Thoracic aorta (tissue), 2 donors: ENCODE data around the gene PRTN3. TPM values are rescaled to one million over a fixed set of nuclear protein-coding genes. Genes with fewer than 3 reads are reported as not detected.
"Not testable (repeated sequence)": the region's sequence is repeated elsewhere in the genome, so short reads cannot be mapped to it uniquely, and the experiment has no call there.

Experiments used
- ATAC-seq: fragments of 150-250 bp; one replicate; pipeline ENCODE4 v1.8.0; 2017; ENCODE audit warnings: low read depth; ENCODE audit not compliant: insufficient number of reproducible peaks, low FRiP score
- DNase-seq: peaks from one replicate; pipeline ENCODE4 v3.0.0-alpha.2; 2020; ENCODE audit warnings: low spot score
- H3K27ac ChIP-seq, 2 donors: fragments of 200-600 bp; sonication (generic); 1 replicate in 1 of 2; 2 replicates in 1 of 2; pipeline ENCODE4 v1.5.1; 2016; ENCODE audit warnings: mild to moderate bottlenecking in 2 of 2, moderate library complexity in 2 of 2
- H3K27me3 ChIP-seq: fragments of 200-600 bp; sonication (generic); replicated peaks from 2 replicates; pipeline ENCODE4 v1.6.0; 2016; ENCODE audit warnings: mild to moderate bottlenecking; ENCODE audit not compliant: insufficient read depth
- H3K36me3 ChIP-seq: fragments of 200-600 bp; sonication (generic); one replicate; pipeline ENCODE4 v1.5.1; 2016
- H3K4me1 ChIP-seq, 2 donors: fragments of 200-600 bp; sonication (generic); 1 replicate in 1 of 2; 2 replicates in 1 of 2; pipeline versions ENCODE4 v1.5.1 to v1.6.0; 2016; ENCODE audit warnings: low read depth in 2 of 2, mild to moderate bottlenecking in 1 of 2; ENCODE audit not compliant: control insufficient read depth in 1 of 2
- H3K4me3 ChIP-seq: fragments of 200-600 bp; sonication (generic); 2 replicates; pipeline ENCODE4 v1.5.1; 2016; ENCODE audit warnings: mild to moderate bottlenecking
- H3K9me3 ChIP-seq: fragments of 200-600 bp; sonication (generic); 2 replicates; pipeline ENCODE4 v1.5.1; 2016
- total RNA-seq, 2 donors: library from RNA; depleted of rRNA; stranded (reverse); fragments of >200 nt; gene quantifications; one replicate each; pipeline versions ENCODE4 v1.1.0 to v1.2.3, GENCODE V29; 2016
- TF ChIP-seq, protein P1 (sequence below): fragments of 200-600 bp; sonication (generic); IDR thresholded peaks from one replicate; pipeline ENCODE4 v1.5.1; 2019; ENCODE audit warnings: antibody characterized with exemption

The PRTN3 gene
- total RNA-seq, 2 donors from 2014 or later, result not detected

DNA sequence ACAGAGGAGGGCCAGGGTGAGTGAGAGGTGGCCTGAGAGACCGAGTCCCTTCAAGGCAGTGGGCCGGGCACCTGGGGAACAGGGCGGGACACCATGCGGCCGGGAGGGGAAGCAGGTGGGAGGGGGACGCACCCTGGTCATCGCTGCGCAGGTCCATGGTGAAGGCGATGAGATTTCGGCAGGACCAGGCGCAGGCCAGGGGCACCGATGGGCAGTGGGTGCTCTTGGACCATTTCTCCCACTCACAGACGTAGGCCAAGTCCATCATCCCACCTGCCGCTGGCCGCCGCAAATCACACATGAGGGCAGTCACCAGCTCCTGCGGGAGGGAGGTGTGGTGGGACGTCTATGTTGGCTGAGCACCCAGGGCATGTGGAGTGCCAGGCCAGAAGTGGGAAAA is 50.0 kb downstream of the PRTN3 start:
- ATAC-seq (no peak), DNase-seq (no peak)
- Histone ChIP-seq H3K36me3 (peaks cover 25% of the 10 kb centered on the region), H3K27ac (no peak overlapping the region), H3K4me3 (no peak overlapping the region), H3K4me1 (peaks cover 4 to 14% of the 10 kb centered on the region in 2 donors), H3K9me3 (no peaks in the 10 kb centered on the region), H3K27me3 (no peaks in the 10 kb centered on the region)
- TF ChIP-seq, protein P1, sequence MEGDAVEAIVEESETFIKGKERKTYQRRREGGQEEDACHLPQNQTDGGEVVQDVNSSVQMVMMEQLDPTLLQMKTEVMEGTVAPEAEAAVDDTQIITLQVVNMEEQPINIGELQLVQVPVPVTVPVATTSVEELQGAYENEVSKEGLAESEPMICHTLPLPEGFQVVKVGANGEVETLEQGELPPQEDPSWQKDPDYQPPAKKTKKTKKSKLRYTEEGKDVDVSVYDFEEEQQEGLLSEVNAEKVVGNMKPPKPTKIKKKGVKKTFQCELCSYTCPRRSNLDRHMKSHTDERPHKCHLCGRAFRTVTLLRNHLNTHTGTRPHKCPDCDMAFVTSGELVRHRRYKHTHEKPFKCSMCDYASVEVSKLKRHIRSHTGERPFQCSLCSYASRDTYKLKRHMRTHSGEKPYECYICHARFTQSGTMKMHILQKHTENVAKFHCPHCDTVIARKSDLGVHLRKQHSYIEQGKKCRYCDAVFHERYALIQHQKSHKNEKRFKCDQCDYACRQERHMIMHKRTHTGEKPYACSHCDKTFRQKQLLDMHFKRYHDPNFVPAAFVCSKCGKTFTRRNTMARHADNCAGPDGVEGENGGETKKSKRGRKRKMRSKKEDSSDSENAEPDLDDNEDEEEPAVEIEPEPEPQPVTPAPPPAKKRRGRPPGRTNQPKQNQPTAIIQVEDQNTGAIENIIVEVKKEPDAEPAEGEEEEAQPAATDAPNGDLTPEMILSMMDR, result no peak

DNA sequence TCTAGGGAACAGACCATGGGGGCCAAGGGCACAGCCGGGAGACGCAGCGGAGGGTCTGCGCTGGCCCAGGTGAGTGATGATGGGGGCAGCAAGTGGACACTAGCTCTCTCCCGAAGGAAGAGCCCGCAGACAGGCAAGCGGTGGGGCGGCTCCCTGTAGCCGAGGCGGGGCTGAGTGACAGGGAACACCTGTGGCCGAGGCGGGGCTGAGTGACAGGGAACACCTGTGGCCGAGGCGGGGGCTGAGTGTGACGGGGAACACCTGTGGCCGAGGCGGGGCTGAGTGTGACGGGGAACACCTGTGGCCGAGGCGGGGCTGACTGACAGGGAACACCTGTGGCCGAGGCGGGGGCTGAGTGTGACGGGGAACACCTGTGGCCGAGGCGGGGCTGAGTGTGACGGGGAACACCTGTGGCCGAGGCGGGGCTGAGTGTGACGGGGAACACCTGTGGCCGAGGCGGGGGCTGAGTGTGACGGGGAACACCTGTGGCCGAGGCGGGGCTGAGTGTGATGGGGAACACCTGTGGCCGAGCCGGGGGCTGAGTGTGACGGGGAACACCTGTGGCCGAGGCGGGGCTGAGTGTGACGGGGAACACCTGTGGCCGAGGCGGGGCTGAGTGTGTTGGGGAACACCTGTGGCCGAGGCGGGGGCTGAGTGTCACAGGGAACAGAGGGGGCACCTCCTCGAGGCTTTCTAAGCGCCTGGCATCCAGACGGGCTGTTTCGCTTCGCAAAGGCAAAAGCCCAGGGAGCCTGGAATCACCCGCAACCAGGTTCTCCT is 50.8 kb downstream of the PRTN3 start:
- not testable (repeated sequence) for DNase-seq, H3K9me3 ChIP-seq, H3K27me3 ChIP-seq, H3K27ac ChIP-seq, ATAC-seq
- H3K36me3 ChIP-seq, result peaks cover 17% of the 10 kb centered on the region
- peak overlapping the region; percentile 90 for H3K4me3 ChIP-seq
- peaks cover 4 to 14% of the 10 kb centered on the region in 2 donors for H3K4me1 ChIP-seq

DNA sequence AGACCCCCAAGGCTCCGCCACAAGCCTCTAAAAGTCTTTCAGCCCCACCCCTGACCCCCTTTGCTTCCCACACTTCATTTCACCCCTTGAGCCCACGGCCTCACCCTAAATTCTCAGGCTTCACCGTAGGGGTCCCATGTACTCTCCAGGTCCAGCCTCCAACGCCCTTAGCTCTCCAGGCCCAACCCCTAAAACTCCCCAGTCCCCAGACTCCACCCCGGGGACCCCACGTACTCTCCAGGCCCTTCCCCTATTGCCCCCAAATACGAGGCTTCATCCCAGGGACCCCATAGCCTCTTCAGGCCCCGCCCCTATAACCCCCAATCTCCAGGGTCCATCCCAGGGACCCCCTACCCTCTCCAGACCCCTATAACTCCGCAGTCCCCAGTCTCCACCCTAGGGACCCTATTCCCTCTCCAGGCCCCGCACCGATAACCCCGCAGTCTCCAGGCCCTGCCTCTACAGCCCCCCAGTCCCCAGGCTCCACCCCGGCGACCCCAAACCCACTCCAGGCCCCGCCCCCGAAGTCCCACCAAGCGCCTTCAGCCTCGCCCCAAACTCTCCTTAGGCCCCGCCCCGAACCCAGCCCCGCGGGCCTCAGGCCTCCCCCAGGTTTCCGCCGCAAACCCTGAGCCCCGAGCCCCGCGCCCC is 51.6 kb downstream of the PRTN3 start:
- Histone ChIP-seq H3K9me3 (no peaks in the 10 kb centered on the region), H3K27me3 (no peaks in the 10 kb centered on the region), H3K4me1 (peaks cover 4 to 14% of the 10 kb centered on the region in 2 donors), H3K27ac (peak overlapping the region; percentile 61 to 91), H3K4me3 (peak overlapping the region; percentile 90), H3K36me3 (peaks cover 12% of the 10 kb centered on the region)
- DNase-seq (no peak), ATAC-seq (no peak)
- TF ChIP-seq, protein P1, result no peak

DNA sequence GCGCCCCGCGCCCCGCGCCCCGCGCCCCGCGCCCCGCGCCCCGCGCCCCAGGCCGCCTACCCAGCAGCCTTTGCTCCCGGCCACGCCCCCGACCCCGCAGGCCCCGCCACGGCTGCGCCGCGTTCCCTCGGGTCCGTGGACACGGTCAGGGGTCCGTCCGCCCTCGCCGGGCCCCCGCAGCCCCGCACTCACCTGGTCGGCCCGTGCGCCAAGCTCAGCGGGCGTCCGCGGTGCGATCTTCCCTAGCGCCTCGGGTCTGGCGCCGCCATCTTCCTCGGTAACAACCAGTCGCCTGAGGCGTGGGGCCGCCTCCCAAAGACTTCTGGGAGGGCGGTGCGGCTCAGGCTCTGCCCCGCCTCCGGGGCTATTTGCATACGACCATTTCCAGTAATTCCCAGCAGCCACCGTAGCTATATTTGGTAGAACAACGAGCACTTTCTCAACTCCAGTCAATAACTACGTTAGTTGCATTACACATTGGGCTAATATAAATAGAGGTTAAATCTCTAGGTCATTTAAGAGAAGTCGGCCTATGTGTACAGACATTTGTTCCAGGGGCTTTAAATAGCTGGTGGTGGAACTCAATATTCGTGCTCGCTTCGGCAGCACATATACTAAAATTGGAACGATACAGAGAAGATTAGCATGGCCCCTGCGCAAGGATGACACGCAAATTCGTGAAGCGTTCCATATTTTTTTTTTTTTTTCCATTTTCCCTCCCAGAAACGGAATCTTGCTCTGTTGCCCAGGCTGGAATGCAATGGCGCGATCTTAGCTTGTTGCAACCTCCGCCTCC is 52.3 kb downstream of the PRTN3 start, which contains the start of the genes MED16 and RNU6-9:
Gene MED16 (minus strand): TSS at position 294 of the 796 bp plus-strand sequence. CDS start 2,056 bp downstream, outside the sequence.
Gene RNU6-9 (plus strand): TSS at position 591 of the 796 bp plus-strand sequence.
- H3K27ac ChIP-seq, result peak within 1 kb of the TSS; percentile 61 to 91
- H3K4me1 ChIP-seq, result peaks cover 4 to 14% of the 10 kb centered on the region in 2 donors
- no peaks in the 10 kb centered on the region for H3K9me3 ChIP-seq
- H3K4me3 ChIP-seq, result peak within 1 kb of the TSS; percentile 90
- ATAC-seq (peak; percentile 83), DNase-seq (peak; percentile 64)
- peaks cover 12% of the 10 kb centered on the region for H3K36me3 ChIP-seq
- H3K27me3 ChIP-seq, result no peaks in the 10 kb centered on the region
- TF ChIP-seq, protein P1, result no peak

DNA sequence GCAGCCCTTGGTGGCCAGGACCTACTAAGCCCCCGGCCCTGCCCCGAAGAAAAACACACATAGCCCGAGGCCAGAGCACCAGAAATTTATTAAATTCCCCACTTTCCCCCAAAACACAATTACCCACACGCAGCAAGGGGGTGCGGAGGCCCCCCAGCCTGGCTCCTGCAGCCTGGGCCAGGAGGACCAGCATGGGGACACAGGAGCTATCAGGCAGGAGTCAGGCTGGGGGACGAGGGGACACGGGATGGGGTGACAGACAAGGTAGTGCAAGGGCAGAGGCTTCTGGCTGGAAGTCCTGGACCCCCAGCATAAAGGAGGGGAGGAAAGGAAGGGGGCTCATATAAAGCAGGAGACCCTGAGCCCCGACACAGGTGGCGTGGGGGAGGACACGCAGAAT is 55.6 kb downstream of the PRTN3 start:
- DNase-seq, result no peak
- Histone ChIP-seq H3K36me3 (no peaks in the 10 kb centered on the region), H3K9me3 (no peaks in the 10 kb centered on the region), H3K4me1 (peaks cover 4 to 9% of the 10 kb centered on the region in 2 donors), H3K27me3 (no peaks in the 10 kb centered on the region), H3K4me3 (no peak overlapping the region), H3K27ac (no peak overlapping the region)
- TF ChIP-seq, protein P1, result no peak
- ATAC-seq, result no peak
